ENCODE measurements around the gene COL25A1. TPM values are rescaled to one million over a fixed set of nuclear protein-coding genes. Genes with fewer than 3 reads are reported as not detected.

COL25A1 gene
- total RNA-seq, 2 experiments from 2014 or later, result 0.67 TPM; not detected in 1

DNA sequence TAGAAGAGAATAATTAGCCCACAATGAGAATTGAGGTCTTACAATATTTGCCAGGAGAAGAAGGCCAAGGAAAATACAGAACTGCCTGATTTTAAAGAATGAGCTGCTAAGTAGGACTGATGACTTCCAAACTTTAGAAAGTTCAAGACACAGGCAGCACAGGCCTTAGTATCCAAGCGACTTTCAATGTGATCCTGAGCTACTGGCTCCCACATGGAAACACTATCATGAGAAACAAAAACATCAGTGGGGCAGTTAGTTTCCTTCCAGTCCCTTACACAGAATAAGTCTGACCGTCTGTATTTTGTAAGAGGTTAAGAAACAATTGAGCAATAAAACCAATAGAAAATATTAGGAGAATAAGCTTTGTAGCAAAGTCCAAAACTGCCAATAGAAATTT, 251.4 kb downstream of the COL25A1 start:
- Mint-ChIP-seq H3K9me3 (no peaks in the 10 kb centered on the region), H3K4me3 (no peak overlapping the region), H3K36me3 (no peaks in the 10 kb centered on the region), H3K27ac (no peak overlapping the region), H3K4me1 (peaks cover 6% of the 10 kb centered on the region), H3K27me3 (peaks cover 5% of the 10 kb centered on the region)
- no peak for DNase-seq
- POLR2A ChIA-PET, result interaction anchor here (0.7 kb wide), 1 partner anchor 9 kb away, joined by 3 read pairs; no protein-coding TSS in a partner anchor
- no peak for ATAC-seq (ENCODE audit: low read depth)

DNA sequence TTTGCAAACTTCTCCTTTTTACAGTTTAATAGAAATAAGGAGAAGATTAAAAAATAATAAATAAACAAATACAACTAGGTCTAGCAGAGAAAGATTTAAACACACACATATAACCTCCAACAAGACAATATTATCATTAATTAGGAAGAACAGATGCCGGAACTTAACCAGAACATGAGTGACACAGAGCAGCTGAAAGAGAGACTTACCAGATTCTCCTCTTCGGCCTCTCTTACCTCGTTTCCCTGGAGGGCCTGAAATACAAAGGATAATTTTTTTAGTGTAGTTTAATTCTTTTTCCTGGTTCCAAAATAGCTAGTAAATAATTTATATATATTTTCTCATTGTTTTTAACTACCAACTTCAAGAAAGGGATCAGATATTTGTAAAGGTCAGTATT, 252.5 kb downstream of the COL25A1 start:
- peaks cover 4% of the 10 kb centered on the region for H3K27me3 Mint-ChIP-seq
- DNase-seq (no peak), ATAC-seq (ENCODE audit: low read depth) (no peak)
- H3K4me3 Mint-ChIP-seq, result no peak overlapping the region
- peaks cover 6% of the 10 kb centered on the region for H3K4me1 Mint-ChIP-seq
- no peaks in the 10 kb centered on the region for H3K36me3 Mint-ChIP-seq
- no peak overlapping the region for H3K27ac Mint-ChIP-seq
- POLR2A ChIA-PET, result interaction anchor here (0.5 to 0.6 kb wide), 2 partner anchors 107 to 456 kb away, joined by 3 to 4 read pairs; no protein-coding TSS in a partner anchor
- H3K9me3 Mint-ChIP-seq, result no peaks in the 10 kb centered on the region

DNA sequence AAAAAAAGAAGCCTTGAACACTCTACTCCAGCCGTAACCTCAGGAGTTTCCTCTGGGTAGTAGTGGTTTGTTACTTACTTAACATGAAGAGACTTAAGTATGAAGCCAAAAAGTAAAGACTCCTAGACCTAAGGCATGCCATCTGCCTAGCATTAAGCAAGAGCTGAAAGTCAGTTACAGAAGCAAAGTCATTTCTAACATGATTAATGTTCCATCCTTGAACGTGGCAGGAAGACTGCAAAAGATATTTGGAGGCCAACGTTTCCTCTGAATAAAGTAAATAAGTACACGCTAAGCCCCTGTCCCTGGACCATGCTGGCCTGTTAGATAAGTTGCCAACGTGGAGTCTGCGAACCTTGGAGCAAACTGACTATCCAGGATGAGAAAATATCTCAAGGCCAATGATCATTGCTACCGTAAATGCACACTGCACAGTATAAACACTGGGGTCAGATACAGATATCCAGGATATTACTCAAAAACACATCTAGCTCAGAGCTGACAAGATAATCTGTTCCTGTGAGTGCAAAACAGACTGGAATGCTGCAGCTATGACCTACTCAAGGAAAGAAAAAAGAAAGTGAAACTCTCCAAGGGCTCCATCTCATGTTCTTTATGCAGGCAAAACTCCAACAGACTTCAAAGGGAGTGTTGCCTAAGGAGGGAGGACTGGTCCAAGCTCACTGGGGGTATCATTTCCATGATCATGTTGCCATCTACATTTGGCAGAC, 255.8 kb downstream of the COL25A1 start:
- Mint-ChIP-seq H3K27ac (no peak overlapping the region), H3K4me3 (peak overlapping the region; percentile 42)
- ATAC-seq (ENCODE audit: low read depth), result no peak

DNA sequence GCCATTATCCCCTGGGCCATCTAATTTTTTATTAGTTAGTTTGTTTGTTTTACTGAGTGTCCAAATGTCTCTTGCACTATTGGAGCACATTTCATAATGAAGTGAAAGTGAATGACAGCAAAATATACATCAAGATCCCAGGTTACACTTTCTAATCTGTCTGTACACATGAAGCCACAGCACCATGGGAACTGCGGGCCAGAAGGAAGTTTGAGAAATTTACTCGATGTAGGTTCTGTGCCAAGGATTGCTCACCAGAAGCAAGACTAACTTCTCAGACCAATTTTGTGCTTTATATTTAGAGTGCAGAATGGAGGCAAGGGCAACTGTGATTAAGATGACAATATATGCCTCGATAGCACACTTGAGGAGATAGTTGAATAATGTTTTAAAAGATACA, 258.0 kb downstream of the COL25A1 start:
- no peak overlapping the region for H3K27ac Mint-ChIP-seq
- ATAC-seq (ENCODE audit: low read depth), result no peak
- peaks cover 6% of the 10 kb centered on the region for H3K4me1 Mint-ChIP-seq
- peaks cover 2% of the 10 kb centered on the region for H3K9me3 Mint-ChIP-seq
- no peak for DNase-seq
- peaks cover 8% of the 10 kb centered on the region for H3K27me3 Mint-ChIP-seq
- POLR2A ChIA-PET, result no interaction called here
- H3K36me3 Mint-ChIP-seq, result peaks cover 2% of the 10 kb centered on the region
- H3K4me3 Mint-ChIP-seq, result no peak overlapping the region

More for the DNA sequence above, 255.8 kb downstream of the COL25A1 start:
- POLR2A ChIA-PET, result no interaction called here
- Mint-ChIP-seq H3K36me3 (peaks cover 2% of the 10 kb centered on the region), H3K27me3 (peaks cover 5% of the 10 kb centered on the region), H3K4me1 (peaks cover 6% of the 10 kb centered on the region), H3K9me3 (peaks cover 2% of the 10 kb centered on the region)
- no peak for DNase-seq

DNA sequence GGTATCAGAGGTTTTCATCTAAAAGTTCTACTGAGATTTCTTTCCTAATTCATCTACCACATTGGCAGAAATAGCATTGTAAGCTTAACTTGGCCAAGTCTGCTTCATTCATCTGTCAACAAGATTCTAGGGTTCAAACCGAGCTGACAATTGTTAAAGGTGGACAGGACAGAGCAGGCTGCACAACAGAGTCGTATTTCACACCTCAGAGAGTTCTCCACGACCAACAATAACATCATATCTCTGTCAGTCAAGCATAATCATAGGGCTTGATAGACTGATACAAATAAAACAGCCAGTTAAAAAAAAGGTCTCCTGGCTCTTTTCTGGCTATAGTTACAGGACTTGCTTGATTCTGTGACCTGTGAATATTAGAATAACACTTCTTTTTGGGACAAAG, 259.2 kb downstream of the COL25A1 start:
- peaks cover 14% of the 10 kb centered on the region for H3K27me3 Mint-ChIP-seq
- peaks cover 2% of the 10 kb centered on the region for H3K9me3 Mint-ChIP-seq
- H3K27ac Mint-ChIP-seq, result no peak overlapping the region
- POLR2A ChIA-PET, result no interaction called here
- peaks cover 6% of the 10 kb centered on the region for H3K4me1 Mint-ChIP-seq
- DNase-seq, result no peak
- H3K4me3 Mint-ChIP-seq, result no peak overlapping the region
- no peak for ATAC-seq (ENCODE audit: low read depth)
- peaks cover 2% of the 10 kb centered on the region for H3K36me3 Mint-ChIP-seq

DNA sequence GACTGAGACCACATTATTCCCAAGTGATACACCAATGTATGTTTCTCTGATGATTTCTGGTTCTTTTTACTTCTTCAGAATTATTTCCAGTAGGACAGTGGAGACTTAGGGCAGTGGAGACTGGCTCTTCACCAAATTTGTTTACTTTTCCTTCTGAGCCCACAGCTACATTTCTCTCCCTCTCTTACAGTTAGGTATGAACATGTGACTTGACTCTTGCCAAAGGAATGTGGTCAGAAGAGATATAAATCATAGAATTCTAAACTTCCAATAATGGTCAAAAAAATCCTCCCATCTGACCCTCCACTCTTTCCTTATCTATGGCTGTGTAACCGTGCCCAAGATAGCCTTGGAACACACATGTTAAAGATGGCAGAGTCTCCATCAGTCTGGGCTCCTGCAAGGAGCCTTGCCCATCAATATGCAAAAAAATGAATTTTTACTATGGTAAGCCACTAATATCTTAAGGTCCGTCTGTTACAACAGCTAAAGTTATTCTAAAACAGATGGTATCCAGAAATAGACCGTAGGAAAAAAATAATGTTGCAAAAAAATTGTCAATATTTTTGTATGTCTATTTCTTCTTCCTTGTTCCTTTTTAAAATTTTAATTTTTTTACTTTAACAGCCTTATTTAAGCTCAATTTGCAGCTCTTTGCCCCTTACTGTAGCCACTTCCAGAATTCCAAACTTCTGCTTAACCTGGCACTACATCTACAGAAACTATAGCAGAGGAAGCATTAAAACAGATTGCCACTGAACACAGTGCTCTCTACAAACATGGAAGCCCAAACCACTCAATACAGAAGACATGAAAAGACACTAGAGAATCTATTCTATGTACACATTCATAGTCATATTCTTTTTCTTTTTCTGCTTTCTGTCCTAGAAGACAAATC, 260.7 kb downstream of the COL25A1 start:
- POLR2A ChIA-PET, result no interaction called here
- no peak overlapping the region for H3K4me3 Mint-ChIP-seq
- no peak for ATAC-seq (ENCODE audit: low read depth)
- DNase-seq, result no peak
- peaks cover 2% of the 10 kb centered on the region for H3K9me3 Mint-ChIP-seq
- H3K27me3 Mint-ChIP-seq, result peaks cover 14% of the 10 kb centered on the region
- peaks cover 2% of the 10 kb centered on the region for H3K36me3 Mint-ChIP-seq
- H3K4me1 Mint-ChIP-seq, result peaks cover 2% of the 10 kb centered on the region
- H3K27ac Mint-ChIP-seq, result no peak overlapping the region

DNA sequence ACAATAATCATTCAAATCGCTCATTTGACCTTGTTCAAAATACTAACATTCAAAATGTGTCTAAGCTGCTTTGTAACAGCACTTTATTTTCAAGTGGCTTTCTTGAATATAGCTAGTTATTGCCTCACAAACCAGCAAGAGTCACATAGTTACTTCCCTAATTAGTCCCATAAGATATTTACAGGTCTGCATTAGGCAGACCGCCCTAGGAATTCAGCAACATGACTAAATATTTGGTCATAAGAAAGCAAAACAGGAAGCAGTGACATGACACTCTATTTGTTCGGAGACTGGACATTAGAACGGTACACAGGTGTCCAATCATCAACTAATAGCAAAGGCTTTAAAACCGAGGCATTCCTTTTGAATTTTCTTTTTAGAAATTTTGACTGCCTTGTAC, 262.0 kb downstream of the COL25A1 start:
- Mint-ChIP-seq H3K4me3 (no peak overlapping the region), H3K27me3 (peaks cover 19% of the 10 kb centered on the region), H3K4me1 (no peaks in the 10 kb centered on the region), H3K9me3 (peaks cover 2% of the 10 kb centered on the region), H3K27ac (no peak overlapping the region), H3K36me3 (peaks cover 2% of the 10 kb centered on the region)
- POLR2A ChIA-PET, result no interaction called here
- ATAC-seq (ENCODE audit: low read depth), result no peak
- DNase-seq, result no peak

DNA sequence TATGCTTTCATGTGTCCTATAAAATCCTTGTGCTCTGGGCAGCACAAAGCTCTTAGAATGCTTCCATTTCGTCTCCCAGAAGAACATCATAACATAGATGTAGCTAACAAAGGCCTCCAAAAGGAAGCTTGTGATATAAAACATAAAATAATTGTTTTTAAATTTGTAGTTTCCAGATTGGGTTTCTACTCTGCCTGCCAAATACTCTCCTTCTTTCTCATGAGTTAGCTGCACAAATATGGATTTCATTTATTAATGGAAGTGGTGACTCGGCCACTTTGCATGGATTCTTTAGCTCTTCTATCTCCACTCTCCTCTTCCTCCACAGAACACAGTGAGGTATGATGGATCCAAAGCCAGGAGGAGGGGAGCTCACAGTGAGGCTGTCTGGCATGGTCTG, 265.4 kb downstream of the COL25A1 start:
- POLR2A ChIA-PET, result no interaction called here
- no peak overlapping the region for H3K27ac Mint-ChIP-seq

DNA sequence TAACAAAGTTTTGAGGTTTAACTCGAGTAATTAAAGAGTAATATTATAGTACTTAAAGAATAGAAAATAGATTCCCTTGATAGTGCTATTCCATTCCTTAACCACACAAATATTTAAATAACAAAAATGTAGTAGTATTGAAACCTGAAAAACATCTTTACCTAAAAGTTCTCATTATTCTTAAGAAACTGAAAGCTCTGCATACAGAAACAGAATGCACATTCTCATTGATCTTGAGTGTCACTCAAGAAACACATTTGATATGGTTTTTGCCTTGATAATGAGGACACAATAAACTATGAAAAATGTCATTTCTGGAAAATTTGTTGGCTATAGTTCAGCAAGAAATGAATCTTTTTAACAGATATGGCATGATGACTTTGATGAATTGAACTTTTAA, 268.5 kb downstream of the COL25A1 start:
- POLR2A ChIA-PET, result no interaction called here
- DNase-seq (no peak), ATAC-seq (ENCODE audit: low read depth) (no peak)
- no peaks in the 10 kb centered on the region for H3K36me3 Mint-ChIP-seq
- peaks cover 15% of the 10 kb centered on the region for H3K27me3 Mint-ChIP-seq
- no peaks in the 10 kb centered on the region for H3K9me3 Mint-ChIP-seq
- no peaks in the 10 kb centered on the region for H3K4me1 Mint-ChIP-seq
- H3K27ac Mint-ChIP-seq, result no peak overlapping the region
- no peak overlapping the region for H3K4me3 Mint-ChIP-seq

More for the DNA sequence above, 265.4 kb downstream of the COL25A1 start:
- no peaks in the 10 kb centered on the region for H3K36me3 Mint-ChIP-seq
- no peaks in the 10 kb centered on the region for H3K9me3 Mint-ChIP-seq
- no peaks in the 10 kb centered on the region for H3K4me1 Mint-ChIP-seq
- peaks cover 21% of the 10 kb centered on the region for H3K27me3 Mint-ChIP-seq
- ATAC-seq (ENCODE audit: low read depth) (no peak), DNase-seq (no peak)
- no peak overlapping the region for H3K4me3 Mint-ChIP-seq

DNA sequence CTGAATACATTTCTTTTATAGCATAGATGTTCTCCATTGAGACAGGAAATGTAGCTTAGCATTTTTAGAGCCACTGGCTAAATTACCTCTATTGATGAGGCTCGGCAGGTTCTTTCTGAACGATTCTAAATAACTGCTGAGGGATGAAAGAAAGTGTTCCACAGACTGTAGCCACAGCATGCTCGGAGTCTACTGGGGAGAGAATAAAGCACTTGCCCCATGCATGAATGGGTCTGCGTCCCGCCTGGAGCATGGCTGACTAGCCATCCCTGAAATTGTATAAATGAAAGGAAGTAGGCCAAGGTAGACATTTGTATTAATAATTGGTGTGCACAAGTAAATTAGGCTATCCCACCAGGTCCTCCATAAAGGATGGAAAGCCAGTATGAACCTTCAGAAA, 269.8 kb downstream of the COL25A1 start:
- Mint-ChIP-seq H3K27me3 (peaks cover 10% of the 10 kb centered on the region), H3K36me3 (no peaks in the 10 kb centered on the region), H3K4me1 (no peaks in the 10 kb centered on the region), H3K27ac (no peak overlapping the region), H3K9me3 (no peaks in the 10 kb centered on the region), H3K4me3 (no peak overlapping the region)
- POLR2A ChIA-PET, result no interaction called here
- ATAC-seq (ENCODE audit: low read depth), result no peak
- no peak for DNase-seq

DNA sequence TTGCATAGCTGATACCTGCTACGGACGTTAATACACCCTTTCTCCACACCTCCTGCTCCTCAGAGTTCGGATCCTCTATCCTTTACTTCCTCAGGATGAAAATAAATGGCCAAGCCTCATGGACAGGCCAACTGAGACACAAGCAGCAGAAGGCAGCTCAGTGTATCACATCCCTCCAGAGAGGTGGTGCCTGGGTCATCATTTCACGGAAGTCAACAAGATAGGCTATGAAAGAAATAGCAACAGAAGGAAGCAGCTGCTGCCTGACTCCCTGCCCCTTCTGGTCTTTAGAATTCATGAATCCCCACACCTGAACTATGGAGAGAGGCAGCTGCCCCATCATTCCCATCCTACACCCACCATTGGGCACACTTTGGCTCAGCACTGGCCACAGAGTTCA, 272.5 kb downstream of the COL25A1 start:
- no peaks in the 10 kb centered on the region for H3K36me3 Mint-ChIP-seq
- POLR2A ChIA-PET, result interaction anchor here (0.5 kb wide), 1 partner anchor 357 kb away, joined by 3 read pairs; no protein-coding TSS in a partner anchor
- DNase-seq, result no peak
- ATAC-seq (ENCODE audit: low read depth), result no peak
- H3K4me1 Mint-ChIP-seq, result no peaks in the 10 kb centered on the region
- peaks cover 7% of the 10 kb centered on the region for H3K27me3 Mint-ChIP-seq
- H3K9me3 Mint-ChIP-seq, result no peaks in the 10 kb centered on the region
- H3K27ac Mint-ChIP-seq, result no peak overlapping the region
- no peak overlapping the region for H3K4me3 Mint-ChIP-seq

DNA sequence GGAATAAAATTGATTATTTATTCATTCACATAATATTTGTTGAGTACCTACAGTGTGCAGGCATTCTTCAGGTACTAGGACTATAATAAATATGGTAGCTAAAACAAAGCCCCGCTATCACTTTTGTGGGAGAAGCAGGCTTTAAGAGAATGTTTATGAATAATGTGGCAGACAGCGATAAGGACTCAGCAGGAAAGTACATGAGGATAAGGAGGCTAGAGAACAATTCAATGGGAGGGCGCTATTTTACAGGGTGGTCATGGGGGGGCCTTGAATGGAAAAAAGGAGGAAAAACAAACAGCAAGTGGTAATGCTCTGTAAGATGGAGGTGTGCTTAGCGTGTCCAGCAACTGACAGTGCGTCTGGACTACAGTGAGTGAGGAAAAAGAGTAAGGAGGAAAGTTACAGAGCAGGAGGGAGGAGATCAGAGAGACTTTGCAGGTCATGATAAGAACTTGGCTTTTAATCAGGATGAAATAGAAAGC, 275.4 kb downstream of the COL25A1 start:
- DNase-seq (no peak), ATAC-seq (ENCODE audit: low read depth) (no peak)
- no peaks in the 10 kb centered on the region for H3K4me1 Mint-ChIP-seq
- H3K36me3 Mint-ChIP-seq, result no peaks in the 10 kb centered on the region
- peaks cover 2% of the 10 kb centered on the region for H3K27me3 Mint-ChIP-seq
- H3K27ac Mint-ChIP-seq, result no peak overlapping the region
- peaks cover 2% of the 10 kb centered on the region for H3K9me3 Mint-ChIP-seq
- H3K4me3 Mint-ChIP-seq, result no peak overlapping the region
- POLR2A ChIA-PET, result no interaction called here

DNA sequence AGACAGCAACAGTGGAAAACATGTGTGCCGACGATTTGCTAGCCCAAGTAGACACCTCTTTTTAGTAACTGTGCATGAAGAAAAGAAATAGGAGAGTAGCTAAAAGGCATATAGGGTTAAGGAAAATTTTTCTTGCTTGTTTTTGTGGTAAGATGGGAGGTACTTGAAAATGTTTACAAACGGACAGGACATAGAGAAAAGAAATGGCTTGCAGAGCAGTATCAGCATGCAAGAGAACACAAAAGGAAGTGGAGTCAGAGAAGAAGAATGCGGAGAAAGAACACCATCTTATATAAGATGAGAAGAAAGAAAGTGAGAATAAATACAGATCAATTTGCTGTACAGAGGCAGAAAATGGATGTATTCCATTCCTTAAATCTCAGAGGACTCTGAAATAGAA, 275.9 kb downstream of the COL25A1 start:
- H3K4me3 Mint-ChIP-seq, result no peak overlapping the region
- H3K27ac Mint-ChIP-seq, result no peak overlapping the region
- ATAC-seq (ENCODE audit: low read depth) (no peak), DNase-seq (no peak)
- peaks cover 5% of the 10 kb centered on the region for H3K9me3 Mint-ChIP-seq
- peaks cover 2% of the 10 kb centered on the region for H3K27me3 Mint-ChIP-seq
- POLR2A ChIA-PET, result no interaction called here
- H3K36me3 Mint-ChIP-seq, result peaks cover 1% of the 10 kb centered on the region
- no peaks in the 10 kb centered on the region for H3K4me1 Mint-ChIP-seq
